A673 (cell line): ENCODE measurements around the gene ADGRL2. TPM values are rescaled to one million over a fixed set of nuclear protein-coding genes. Genes with fewer than 3 reads are reported as not detected.
A peak's percentile ranks its signal among the peaks of the same experiment; 100 is the strongest.

Source experiments
- BruUV-seq: library from RNA; stranded (reverse); fragments of 400-500 nt; replicated peaks from 2 replicates; lab custom pipeline; 2021; lab: Mats Ljungman, UMichigan
- CTCF ChIA-PET: fragments of 300-600 bp; sonication (Branson Sonifier 250); formaldehyde crosslinking; loops from one replicate; lab custom pipeline; 2022; ENCODE audit warnings: antibody characterized with exemption; lab: Charles Lee
- POLR2A ChIA-PET: fragments of 300-600 bp; sonication (Branson Sonifier 250); formaldehyde crosslinking; loops from one replicate; lab custom pipeline; 2022; ENCODE audit warnings: antibody characterized with exemption; ENCODE audit not compliant: low non-redundant PET; lab: Charles Lee
- DNase-seq: peaks from one replicate; pipeline ENCODE4 v3.0.0-alpha.2; 2015; ENCODE audit warnings: low spot score
- H3K27ac ChIP-seq: fragments of 200-600 bp; sonication (generic); 2 replicates; pipeline ENCODE4 v1.5.1; 2016; ENCODE audit warnings: mixed run types, low read depth, mild to moderate bottlenecking, mixed read lengths, antibody characterized with exemption, low read length; ENCODE audit not compliant: poor library complexity, severe bottlenecking
- H3K27me3 ChIP-seq: fragments of 200-600 bp; sonication (generic); replicated peaks from 2 replicates; pipeline ENCODE4 v1.6.1; 2017; ENCODE audit warnings: mixed run types, low read depth, mild to moderate bottlenecking, mixed read lengths, antibody characterized with exemption, low read length; ENCODE audit not compliant: insufficient read depth, poor library complexity
- H3K36me3 ChIP-seq: fragments of 200-600 bp; sonication (generic); 2 replicates; pipeline ENCODE4 v1.6.1; 2016; ENCODE audit warnings: mixed run types, mild to moderate bottlenecking, mixed read lengths, antibody characterized with exemption, low read length; ENCODE audit not compliant: insufficient read depth, poor library complexity, severe bottlenecking
- H3K4me1 ChIP-seq: fragments of 200-600 bp; sonication (generic); 2 replicates; pipeline ENCODE4 v1.6.1; 2017; ENCODE audit warnings: mixed run types, mild to moderate bottlenecking, mixed read lengths, antibody characterized with exemption, low read length; ENCODE audit not compliant: insufficient read depth, poor library complexity, severe bottlenecking
- H3K4me3 ChIP-seq: fragments of 200-600 bp; sonication (generic); 2 replicates; pipeline ENCODE4 v1.5.1; 2016; ENCODE audit warnings: low read depth, mixed run types, mild to moderate bottlenecking, mixed read lengths, low read length; ENCODE audit not compliant: poor library complexity, severe bottlenecking
- H3K9me3 ChIP-seq: fragments of 200-600 bp; sonication (generic); 2 replicates; pipeline ENCODE4 v1.6.1; 2016; ENCODE audit warnings: mixed run types, low read depth, mild to moderate bottlenecking, mixed read lengths, antibody characterized with exemption, low read length; ENCODE audit not compliant: poor library complexity, severe bottlenecking
- EZH2 ChIP-seq: fragments of 200-600 bp; sonication (generic); IDR thresholded peaks from 2 replicates; pipeline ENCODE4 v1.6.1; 2017; ENCODE audit warnings: borderline replicate concordance, low read depth, mild to moderate bottlenecking, mixed read lengths, antibody characterized with exemption, low read length; ENCODE audit not compliant: poor library complexity, severe bottlenecking
- intact Hi-C: fragments of 100-400 bp; cut with micrococcal nuclease; formaldehyde crosslinking; loops from one replicate; pipeline ENCODE4 v1.10.0; 2022; ENCODE audit not compliant: unreplicated experiment
- total RNA-seq: library from RNA; stranded (reverse); gene quantifications from 2 replicates; pipeline ENCODE4 v1.2.3, GENCODE V29; 2021
- TF ChIP-seq, protein P1 (sequence below): fragments of 300-800, 200-600 bp; sonication (generic); conservative IDR thresholded peaks from 2 replicates; pipeline ENCODE4 v1.5.1; 2017; ENCODE audit warnings: low read depth, mild to moderate bottlenecking, antibody characterized with exemption, low read length, moderate library complexity, mixed read lengths

Gene ADGRL2
- total RNA-seq, 1 experiment from 2014 or later: 1.5 TPM

DNA sequence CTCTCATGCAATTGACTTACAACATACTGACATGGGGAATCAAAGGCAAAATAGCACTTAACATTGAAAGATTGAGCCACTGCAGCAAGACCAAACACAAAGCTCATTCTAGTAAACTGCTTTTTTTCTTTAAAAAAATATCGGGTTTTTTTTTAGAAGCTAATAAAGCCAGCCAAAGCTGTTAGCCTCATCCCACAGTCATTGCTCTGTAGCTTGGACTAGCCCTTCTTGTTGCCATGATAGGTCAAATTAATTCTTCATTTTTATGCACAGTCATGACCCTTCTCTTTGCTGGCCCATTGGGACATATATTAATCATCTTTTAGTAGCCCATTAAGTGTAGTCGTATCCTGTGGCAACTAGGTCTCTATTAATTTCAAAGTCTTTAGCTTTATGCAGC is 231.3 kb downstream of the ADGRL2 start:
- Histone ChIP-seq H3K4me1 (no peaks in the 10 kb centered on the region), H3K9me3 (no peaks in the 10 kb centered on the region), H3K27ac (no peak overlapping the region), H3K27me3 (no peaks in the 10 kb centered on the region), H3K4me3 (no peak overlapping the region), H3K36me3 (no peaks in the 10 kb centered on the region)
- intact Hi-C loops: no loop called here
- no peak for DNase-seq
- no TSS peak for BruUV-seq
- TF ChIP-seq, protein P1, sequence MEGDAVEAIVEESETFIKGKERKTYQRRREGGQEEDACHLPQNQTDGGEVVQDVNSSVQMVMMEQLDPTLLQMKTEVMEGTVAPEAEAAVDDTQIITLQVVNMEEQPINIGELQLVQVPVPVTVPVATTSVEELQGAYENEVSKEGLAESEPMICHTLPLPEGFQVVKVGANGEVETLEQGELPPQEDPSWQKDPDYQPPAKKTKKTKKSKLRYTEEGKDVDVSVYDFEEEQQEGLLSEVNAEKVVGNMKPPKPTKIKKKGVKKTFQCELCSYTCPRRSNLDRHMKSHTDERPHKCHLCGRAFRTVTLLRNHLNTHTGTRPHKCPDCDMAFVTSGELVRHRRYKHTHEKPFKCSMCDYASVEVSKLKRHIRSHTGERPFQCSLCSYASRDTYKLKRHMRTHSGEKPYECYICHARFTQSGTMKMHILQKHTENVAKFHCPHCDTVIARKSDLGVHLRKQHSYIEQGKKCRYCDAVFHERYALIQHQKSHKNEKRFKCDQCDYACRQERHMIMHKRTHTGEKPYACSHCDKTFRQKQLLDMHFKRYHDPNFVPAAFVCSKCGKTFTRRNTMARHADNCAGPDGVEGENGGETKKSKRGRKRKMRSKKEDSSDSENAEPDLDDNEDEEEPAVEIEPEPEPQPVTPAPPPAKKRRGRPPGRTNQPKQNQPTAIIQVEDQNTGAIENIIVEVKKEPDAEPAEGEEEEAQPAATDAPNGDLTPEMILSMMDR: no peak
- no peak for TF ChIP-seq EZH2
- CTCF ChIA-PET: no interaction called here
- POLR2A ChIA-PET: no interaction called here

DNA sequence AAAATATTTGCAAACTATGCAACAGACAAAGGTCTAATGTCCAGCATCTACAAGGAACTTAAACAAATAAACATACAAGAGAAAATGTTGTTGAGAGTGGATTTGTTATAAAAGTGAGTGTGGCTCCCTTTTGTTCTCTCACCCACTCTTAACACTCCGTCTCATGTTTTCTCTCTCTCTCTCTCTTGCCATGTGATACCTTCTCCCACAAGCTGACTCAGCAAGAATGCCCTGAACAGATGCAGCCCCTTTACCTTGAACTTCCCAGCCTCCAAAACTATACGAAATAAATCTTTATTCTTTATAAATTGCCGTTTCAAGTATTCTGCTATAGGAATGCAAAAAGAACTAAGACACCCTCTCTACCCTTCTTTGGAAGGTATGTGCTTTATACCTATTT is 234.1 kb downstream of the ADGRL2 start:
- Histone ChIP-seq H3K27me3 (no peaks in the 10 kb centered on the region), H3K4me1 (no peaks in the 10 kb centered on the region), H3K9me3 (no peaks in the 10 kb centered on the region), H3K27ac (no peak overlapping the region), H3K4me3 (no peak overlapping the region), H3K36me3 (no peaks in the 10 kb centered on the region)
- peak; percentile 7 for DNase-seq
- BruUV-seq: no TSS peak
- CTCF ChIA-PET: no interaction called here
- intact Hi-C loops: no loop called here
- POLR2A ChIA-PET: no interaction called here
- no peak for TF ChIP-seq EZH2
- TF ChIP-seq, protein P1: no peak
